LNCAP (cell line): ENCODE results near the gene VEGFC.

ENCODE experiments used
- TF ChIP-seq, protein P1 (sequence below): fragments of 450-650 bp; IDR thresholded peaks from 2 replicates; pipeline ENCODE4 v1.5.1; 2017; ENCODE audit warnings: mild to moderate bottlenecking

The VEGFC gene

DNA sequence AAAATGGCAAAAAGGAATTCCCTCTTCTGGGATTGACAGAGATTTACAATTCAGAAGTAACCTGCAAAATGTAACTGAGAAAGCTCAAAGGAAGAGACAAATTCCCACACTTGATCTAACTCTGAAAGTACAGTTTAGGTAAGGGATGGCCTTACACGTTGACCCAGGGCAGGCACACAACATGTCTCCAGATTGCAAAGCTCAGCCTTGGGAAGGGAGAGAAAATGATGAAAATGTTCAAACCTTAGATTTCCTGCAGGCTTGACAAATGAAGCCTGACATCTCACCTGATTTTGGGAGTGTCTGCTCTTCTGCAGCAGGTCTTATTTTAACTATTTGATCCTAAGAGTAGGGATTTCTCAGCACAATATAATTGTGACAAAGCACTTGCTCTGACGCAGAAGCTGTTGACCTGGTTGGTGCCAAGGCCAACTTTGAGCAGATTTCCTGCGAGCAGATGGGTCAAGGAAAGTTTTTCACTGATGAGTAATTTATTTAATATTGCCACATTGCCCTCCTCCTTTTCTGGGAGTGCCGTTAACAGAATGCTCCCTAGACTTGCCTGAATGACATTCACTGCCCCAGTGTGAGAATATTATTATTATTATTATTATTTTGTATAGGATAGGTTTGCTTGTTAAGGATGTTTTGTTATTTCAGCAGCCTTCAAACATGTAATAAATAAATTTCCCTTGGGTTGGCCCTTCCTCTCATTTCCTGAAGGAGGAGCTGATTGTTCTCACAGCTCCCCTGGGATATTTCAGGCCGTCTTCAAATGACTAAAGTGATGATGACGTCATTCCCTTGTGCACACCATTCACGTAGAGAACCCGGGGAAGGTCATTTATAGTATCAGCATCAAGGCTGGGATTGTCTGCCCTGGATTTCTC is 157.1 kb downstream of the VEGFC start:
- TF ChIP-seq, protein P1, sequence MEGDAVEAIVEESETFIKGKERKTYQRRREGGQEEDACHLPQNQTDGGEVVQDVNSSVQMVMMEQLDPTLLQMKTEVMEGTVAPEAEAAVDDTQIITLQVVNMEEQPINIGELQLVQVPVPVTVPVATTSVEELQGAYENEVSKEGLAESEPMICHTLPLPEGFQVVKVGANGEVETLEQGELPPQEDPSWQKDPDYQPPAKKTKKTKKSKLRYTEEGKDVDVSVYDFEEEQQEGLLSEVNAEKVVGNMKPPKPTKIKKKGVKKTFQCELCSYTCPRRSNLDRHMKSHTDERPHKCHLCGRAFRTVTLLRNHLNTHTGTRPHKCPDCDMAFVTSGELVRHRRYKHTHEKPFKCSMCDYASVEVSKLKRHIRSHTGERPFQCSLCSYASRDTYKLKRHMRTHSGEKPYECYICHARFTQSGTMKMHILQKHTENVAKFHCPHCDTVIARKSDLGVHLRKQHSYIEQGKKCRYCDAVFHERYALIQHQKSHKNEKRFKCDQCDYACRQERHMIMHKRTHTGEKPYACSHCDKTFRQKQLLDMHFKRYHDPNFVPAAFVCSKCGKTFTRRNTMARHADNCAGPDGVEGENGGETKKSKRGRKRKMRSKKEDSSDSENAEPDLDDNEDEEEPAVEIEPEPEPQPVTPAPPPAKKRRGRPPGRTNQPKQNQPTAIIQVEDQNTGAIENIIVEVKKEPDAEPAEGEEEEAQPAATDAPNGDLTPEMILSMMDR = no peak
